ENCODE results near the gene SCUBE3. TPM values are rescaled to one million over a fixed set of nuclear protein-coding genes. Genes with fewer than 3 reads are reported as not detected.

The SCUBE3 gene
- total RNA-seq, 1 experiment from 2014 or later: 0.17 TPM

DNA sequence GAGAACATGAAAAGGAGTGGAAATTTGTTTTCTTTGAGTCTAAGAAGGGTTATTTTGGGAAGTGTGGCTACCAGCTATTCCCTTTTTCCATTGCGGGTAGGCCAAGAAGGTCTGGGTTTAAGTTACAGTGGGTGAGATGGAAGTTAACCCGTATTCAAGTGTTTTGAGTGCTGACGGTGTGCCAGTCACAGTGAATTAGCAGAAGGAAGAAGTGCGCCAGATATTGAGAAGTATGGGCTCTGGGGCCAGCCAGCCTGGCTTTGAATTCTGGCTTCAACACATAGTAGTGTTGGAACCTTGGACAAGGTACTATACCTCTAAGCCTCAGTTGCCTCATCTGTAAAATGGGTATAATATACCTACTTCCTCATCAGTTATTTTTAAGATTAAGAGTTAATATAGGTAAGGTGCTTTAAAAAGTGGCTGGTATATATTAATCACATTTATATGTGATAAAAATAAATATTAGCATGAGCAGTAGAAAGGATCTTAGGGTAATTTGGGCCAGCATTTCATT lies 62.0 kb downstream of the SCUBE3 start:
- intact Hi-C loops (cut with micrococcal nuclease; ENCODE audit: unreplicated experiment): no loop called here
- Histone ChIP-seq H3K79me2 (ENCODE audit: low read depth) (no peaks in the 10 kb centered on the region), H3K4me3 (no peak overlapping the region), H3K27me3 (ENCODE audit: insufficient read depth, low read depth) (no peaks in the 10 kb centered on the region), H3K36me3 (ENCODE audit: low read depth) (no peaks in the 10 kb centered on the region), H3K9me3 (ENCODE audit: insufficient read depth, low read depth) (no peaks in the 10 kb centered on the region), H3K27ac (no peak overlapping the region), H2AFZ (no peak overlapping the region), H3K4me1 (replicated peaks; ENCODE audit: insufficient read depth) (no peaks in the 10 kb centered on the region), H3F3A (ENCODE audit: insufficient read depth, low read depth) (0 out of 2 replicates have a peak, but pooled peaks cover 6% of the 10 kb centered on the region), H3K9me2 (ENCODE audit: insufficient read depth) (no peaks in the 10 kb centered on the region), H4K20me1 (ENCODE audit: insufficient read depth) (no peaks in the 10 kb centered on the region), H3K4me2 (no peak overlapping the region)
- ChIA-PET CTCF (no interaction called here), POLR2A (ENCODE audit: unreplicated experiment) (no interaction called here)
- DNase-seq: no peak
- BruUV-seq (replicated peaks): no TSS peak
- TF ChIP-seq CTCF (conservative IDR thresholded peaks at IDR 0.05) (no peak), EZH2 (IDR thresholded peaks at IDR 0.05; ENCODE audit: low read depth) (no peak)

- Histone ChIP-seq H3K27me3 (ENCODE audit: insufficient read depth, low read depth) (no peaks in the 10 kb centered on the region), H3K36me3 (ENCODE audit: low read depth) (peaks cover 4% of the 10 kb centered on the region; the same call in 1 of the 2 replicates), H3K4me2 (no peak overlapping the region), H3F3A (ENCODE audit: insufficient read depth, low read depth) (0 out of 2 replicates have a peak, but pooled peaks cover 6% of the 10 kb centered on the region), H3K9me2 (ENCODE audit: insufficient read depth) (no peaks in the 10 kb centered on the region), H3K4me1 (replicated peaks; ENCODE audit: insufficient read depth) (no peaks in the 10 kb centered on the region), H2AFZ (no peak overlapping the region), H3K4me3 (no peak overlapping the region), H3K79me2 (ENCODE audit: low read depth) (no peaks in the 10 kb centered on the region), H3K27ac (no peak overlapping the region), H4K20me1 (ENCODE audit: insufficient read depth) (no peaks in the 10 kb centered on the region), H3K9me3 (ENCODE audit: insufficient read depth, low read depth) (no peaks in the 10 kb centered on the region)
- BruUV-seq (replicated peaks): no TSS peak
- intact Hi-C loops (cut with micrococcal nuclease; ENCODE audit: unreplicated experiment): no loop called here
- ChIA-PET CTCF (no interaction called here), POLR2A (ENCODE audit: unreplicated experiment) (no interaction called here)
- no peak for DNase-seq
- TF ChIP-seq CTCF (conservative IDR thresholded peaks at IDR 0.05) (no peak), EZH2 (IDR thresholded peaks at IDR 0.05; ENCODE audit: low read depth) (no peak)
Observed at GRCh38 chr6:35278708-35279107, 65.0 kb downstream of the SCUBE3 start.

DNA sequence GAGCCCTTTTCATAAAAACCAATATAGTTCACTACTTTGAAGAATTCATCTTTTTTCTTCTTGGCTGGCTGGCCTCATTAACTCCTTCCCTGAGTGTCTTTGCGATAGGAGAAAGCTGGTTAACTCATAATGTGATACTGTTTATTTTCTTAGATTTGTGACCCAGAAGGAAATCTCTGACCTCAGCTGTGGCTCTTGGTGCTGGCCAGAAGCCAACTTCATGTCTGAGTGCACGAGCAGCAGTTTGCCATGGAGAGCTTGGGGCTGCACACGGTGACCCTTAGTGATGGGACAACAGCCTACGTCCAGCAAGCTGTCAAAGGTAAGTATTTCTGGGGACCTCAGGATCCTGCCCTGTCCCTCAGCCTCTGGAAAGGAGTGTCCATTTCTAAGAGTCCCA lies 67.1 kb downstream of the SCUBE3 start:
- no peaks in the 10 kb centered on the region for H3K79me2 ChIP-seq (ENCODE audit: low read depth)
- intact Hi-C loops (cut with micrococcal nuclease; ENCODE audit: unreplicated experiment): no loop called here

More for the DNA sequence above, 67.1 kb downstream of the SCUBE3 start:
- H3K36me3 ChIP-seq (ENCODE audit: low read depth): peaks cover 4% of the 10 kb centered on the region; the same call in 1 of the 2 replicates
- no peaks in the 10 kb centered on the region for H3K27me3 ChIP-seq (ENCODE audit: insufficient read depth, low read depth)
- no peaks in the 10 kb centered on the region for H3K9me3 ChIP-seq (ENCODE audit: insufficient read depth, low read depth)
- H3K9me2 ChIP-seq (ENCODE audit: insufficient read depth): no peaks in the 10 kb centered on the region
- no peaks in the 10 kb centered on the region for H4K20me1 ChIP-seq (ENCODE audit: insufficient read depth)
- DNase-seq: no peak
- no peak overlapping the region for H2AFZ ChIP-seq
- no peak overlapping the region for H3K4me3 ChIP-seq
- H3F3A ChIP-seq (ENCODE audit: insufficient read depth, low read depth): no peaks in the 10 kb centered on the region
- no TSS peak for BruUV-seq (replicated peaks)
- no peak overlapping the region for H3K27ac ChIP-seq
- TF ChIP-seq EZH2 (IDR thresholded peaks at IDR 0.05; ENCODE audit: low read depth) (no peak), CTCF (conservative IDR thresholded peaks at IDR 0.05) (no peak)
- ChIA-PET POLR2A (ENCODE audit: unreplicated experiment) (no interaction called here), CTCF (no interaction called here)
- no peak overlapping the region for H3K4me2 ChIP-seq
- H3K4me1 ChIP-seq (replicated peaks; ENCODE audit: insufficient read depth): no peaks in the 10 kb centered on the region
